GM19455 (cell line): Measurements from ENCODE around the gene TNFRSF8.

Experiments used
- ATAC-seq: cut with Tn5 transposase; IDR thresholded peaks from one replicate; pipeline ENCODE4 v1.9.1; 2021; ENCODE audit not compliant: unreplicated experiment

Gene TNFRSF8

GRCh38 chr1:12185918-12186678 lies 123.0 kb downstream of the TNFRSF8 start:
- ATAC-seq: no peak

GRCh38 chr1:12186679-12186985 lies 123.5 kb downstream of the TNFRSF8 start:
- no peak for ATAC-seq

GRCh38 chr1:12188115-12188514 lies 125.0 kb downstream of the TNFRSF8 start:
- no peak for ATAC-seq

- ATAC-seq: no peak
Observed at GRCh38 chr1:12188657-12189327, 125.7 kb downstream of the TNFRSF8 start.

- no peak for ATAC-seq
Observed at GRCh38 chr1:12189328-12189682, 126.2 kb downstream of the TNFRSF8 start.

GRCh38 chr1:12191242-12192032 lies 128.3 kb downstream of the TNFRSF8 start:
- ATAC-seq: no peak
